Stimulated activated CD4-positive, alpha-beta T cell treated with anti-CD3 and anti-CD28 coated beads, Interleukin-15, amount 100 ng/mL, for 1 hour (primary cell): Measurements from ENCODE around the gene OSCP1.

Experiments
- DNase-seq, 2 donors: peaks; one replicate each; pipeline ENCODE4 v3.0.0-alpha.2; 2020; ENCODE audit warnings: low read depth in 1 of 2, low spot score in 1 of 2

OSCP1 gene

GRCh38 chr1:36386265-36387140, 63.7 kb downstream of the OSCP1 start:
- peak; percentile 70 to 71 for DNase-seq

DNA sequence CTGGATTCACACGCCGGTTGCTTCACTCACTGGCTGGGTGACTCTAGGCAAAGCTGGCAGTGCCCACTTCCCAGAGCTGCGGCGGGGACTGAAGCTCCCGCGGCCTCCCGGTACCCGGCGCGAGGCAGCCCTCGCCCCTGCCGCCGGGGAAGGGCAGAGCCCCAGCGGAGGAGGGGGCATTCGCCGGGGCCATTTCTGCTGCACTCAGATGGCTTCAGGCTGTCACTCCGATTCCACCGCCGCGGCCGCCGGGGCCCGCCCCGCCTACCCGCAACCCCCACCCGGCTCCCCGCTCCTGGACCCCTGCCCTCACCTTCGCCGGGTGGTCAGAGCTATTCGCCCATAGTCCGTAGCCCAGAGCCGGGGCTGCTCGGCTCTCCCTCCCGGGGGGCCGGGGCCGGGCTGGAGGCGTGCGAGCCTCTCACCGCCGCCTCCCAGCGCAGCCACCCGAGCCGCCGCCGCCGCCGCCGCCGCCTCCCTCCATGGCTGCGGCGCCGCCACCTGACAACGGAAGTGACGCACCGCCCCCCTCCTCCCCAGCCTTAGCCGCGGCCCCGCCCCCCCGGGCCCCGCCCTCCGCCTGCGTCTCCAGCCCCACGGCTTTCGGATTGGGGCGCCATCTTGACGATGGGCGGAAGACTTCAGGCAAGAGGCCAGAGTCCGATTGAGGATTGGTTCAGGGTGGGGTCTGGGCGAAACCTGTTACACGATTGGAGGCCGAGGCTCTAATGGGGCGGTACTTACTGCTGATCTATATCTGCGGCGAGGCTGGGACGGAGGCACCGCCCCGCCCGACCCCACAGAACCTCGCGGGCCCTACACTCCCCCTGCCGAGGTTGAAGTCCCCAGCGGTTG, 64.6 kb downstream of the OSCP1 start, which contains the start of gene STK40:
TSS of gene STK40 (minus strand) at position 515 of the 855 bp plus-strand sequence. CDS start 24,592 bp downstream, outside the sequence.
- DNase-seq, result peak; percentile 98 to 99

DNA sequence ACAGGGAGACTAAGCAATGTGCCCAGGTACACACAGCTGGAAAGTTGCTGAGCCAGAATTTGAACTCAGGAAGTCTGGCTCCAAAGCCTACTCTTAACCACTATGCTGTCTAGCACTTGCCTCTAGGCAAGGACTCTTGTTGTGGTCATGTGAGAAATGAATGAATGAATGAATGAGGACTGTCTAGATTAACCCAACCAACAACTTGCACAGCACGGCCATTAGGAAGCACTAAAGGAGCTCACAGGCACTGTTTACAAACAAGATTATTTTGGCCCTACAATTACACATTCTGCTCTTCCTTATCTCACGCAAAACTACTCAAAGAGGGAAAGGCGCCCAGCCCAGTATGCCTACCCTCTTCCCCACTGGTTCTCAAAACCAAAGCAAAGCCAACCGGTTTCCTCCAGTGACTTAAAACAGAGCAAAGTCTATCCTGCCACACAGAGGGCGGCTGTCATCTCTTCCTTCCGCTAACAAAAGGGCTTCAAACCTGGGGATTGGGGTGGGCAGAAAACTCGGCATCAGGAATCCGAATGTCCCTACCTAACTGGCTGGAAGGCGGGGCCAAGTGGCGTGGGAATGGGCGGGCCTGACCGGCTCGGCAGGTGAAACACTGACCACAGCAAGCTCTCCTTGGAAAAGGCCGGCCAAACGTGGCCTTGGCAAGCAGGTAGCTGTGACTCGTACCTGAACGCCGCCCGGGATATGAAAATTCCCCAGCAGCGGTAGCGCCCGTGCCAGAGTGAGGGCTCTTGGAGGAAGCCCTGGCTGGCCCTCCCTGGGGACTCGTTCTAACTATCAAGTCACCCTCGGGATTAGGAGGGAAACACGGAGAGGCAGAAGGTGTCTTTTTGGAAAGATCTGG, 65.5 kb downstream of the OSCP1 start:
- no peak for DNase-seq

GRCh38 chr1:36383240-36383639, 67.0 kb downstream of the OSCP1 start:
- DNase-seq, result no peak

DNA sequence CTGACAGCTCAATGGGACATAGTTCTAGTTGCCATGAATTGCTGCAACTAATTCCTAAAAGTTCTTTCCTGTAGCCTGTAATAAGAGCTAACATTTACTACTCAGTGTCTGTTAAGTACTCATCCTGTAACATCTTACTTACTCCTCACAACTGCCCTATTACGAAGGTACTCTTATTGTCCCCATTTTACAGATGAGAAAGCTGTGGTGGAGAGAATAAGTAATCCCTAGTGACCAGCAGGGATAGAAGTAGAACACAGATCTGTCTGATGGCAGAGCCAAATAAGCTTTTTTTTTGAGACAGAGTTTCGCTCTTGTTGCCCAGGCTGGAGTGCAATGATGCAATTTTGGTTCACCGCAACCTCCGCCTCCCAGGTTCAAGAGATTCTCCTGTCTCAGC, 67.6 kb downstream of the OSCP1 start:
- DNase-seq, result no peak

DNA sequence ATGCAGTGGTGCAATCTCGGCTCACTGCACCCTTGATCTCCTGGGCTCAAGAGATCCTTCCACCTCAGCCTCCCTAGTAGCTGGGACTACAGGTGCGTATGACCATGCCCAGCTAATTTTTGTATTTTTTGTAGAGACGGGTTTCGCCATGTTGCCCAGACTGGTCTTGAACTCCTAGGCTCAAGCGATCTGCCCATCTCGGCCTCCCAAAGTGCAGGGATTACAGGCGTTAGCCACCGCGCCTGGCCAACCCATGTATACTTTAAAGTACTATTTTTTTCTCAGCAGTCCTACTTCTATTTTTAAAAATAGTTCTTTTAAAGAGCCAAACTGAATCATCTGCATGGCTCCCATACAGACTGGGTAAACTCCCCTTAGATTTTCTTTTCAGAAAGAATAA, 68.0 kb downstream of the OSCP1 start:
- no peak for DNase-seq

- no peak for DNase-seq
Measured at GRCh38 chr1:36381405-36381804, 68.8 kb downstream of the OSCP1 start.

DNA sequence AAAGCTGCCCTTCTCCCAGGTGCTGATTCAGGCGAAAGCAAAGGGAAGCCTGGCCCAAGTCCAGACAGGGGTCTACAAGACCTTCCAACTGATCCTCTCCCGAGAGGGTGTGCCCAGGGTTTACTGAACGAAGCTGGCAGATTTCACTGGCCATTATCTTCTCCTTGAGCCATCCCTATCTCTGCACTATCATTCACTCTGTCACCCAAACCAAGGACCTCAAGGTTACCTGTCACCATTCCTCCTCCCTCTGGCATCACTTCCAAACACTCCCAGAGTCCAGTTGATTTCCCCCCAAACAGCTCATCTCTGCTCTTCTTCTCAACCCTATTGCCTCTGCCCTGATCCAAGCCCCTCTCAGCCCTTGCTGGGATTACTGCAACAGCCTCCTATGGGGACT, 69.5 kb downstream of the OSCP1 start:
- DNase-seq, result no peak

DNA sequence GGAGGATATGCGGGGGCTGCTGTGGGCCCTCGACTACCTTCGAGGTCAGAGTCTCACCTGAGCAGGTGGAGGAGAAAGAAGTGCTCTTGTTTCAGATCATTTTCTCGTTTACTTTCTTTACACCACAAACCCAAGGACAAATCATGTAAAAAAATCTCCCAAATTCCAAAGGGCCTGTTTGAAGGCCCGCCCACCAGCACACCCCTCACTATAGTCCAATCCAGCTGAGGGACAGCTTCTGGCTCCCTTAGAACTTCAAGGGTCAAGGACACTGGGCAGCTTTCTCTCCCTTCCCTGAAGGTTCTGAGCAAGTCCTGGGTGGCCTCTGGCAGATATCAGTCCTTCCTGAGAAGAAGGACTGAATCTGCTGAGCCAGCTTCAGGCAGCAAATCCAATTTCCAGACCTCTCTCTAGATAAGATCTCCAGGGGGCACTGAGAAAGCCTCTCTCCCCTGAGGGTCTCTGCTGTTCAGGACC, 70.1 kb downstream of the OSCP1 start:
- no peak for DNase-seq

- no peak for DNase-seq
Measured at GRCh38 chr1:36377791-36378492, 72.3 kb downstream of the OSCP1 start.

DNA sequence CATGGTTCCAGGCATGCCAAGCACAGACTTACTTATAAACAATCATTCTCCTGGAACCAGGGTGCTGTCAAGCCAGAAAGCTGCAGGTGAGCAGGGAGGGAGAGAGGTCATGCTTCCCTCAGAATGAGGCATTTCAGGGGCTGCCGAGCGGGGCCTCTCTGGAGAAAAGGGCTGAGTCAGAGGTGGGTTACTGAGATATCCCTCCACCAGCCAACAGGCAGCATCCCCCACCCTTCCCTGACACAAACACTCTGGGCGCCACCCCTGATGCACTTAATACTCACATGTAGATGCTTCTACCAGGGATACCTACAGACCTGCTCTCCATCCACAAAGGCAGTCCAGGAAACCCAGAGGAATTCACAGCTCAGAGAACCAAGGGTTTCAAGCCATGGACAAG, 77.6 kb downstream of the OSCP1 start:
- no peak for DNase-seq

DNA sequence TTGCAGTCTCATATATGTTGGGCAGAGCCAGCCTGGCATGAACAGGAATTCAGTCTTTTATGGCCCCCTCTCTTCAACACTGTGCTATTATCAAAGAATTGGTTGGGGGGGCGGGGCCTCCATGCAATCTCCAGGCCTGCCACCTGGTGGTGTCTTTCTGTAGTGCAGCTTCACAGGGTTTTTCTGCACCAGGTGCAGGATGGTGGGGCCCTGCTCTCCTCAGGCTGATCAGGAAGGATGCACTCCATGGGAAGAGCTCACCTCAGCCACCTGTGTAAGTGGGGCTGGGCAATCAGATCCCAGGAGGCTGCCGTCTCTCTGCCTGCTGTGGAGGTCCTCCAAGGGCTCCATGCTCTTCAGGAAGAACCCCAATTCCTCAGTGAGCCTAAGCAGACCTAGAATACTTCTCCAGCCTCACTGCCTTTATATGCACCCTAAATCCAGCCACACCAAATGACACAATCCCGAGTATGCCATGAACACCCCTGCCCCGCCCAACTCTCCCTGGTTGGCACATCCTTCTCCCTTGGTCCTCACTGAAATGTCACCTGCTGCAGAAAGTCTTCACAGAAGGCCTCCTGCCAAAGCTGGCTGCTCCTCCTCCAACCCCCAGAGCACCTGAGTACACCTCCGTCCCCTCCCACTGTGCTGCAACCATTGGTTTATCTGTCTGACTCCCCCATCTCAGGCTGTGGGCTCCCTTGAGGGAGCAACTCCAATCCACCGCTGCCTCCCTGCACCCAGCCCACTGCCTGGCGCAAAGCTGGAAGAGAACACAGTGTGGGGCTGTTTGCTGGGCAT, 81.0 kb downstream of the OSCP1 start:
- peak; percentile 64 to 73 for DNase-seq
